NT2/D1 (cell line): Measurements from ENCODE around the gene PDE7B.

ENCODE experiments used
- SUZ12 ChIP-seq: IDR thresholded peaks from 2 replicates; pipeline ENCODE4 v1.6.1; 2011; ENCODE audit not compliant: insufficient read length, insufficient read depth; ENCODE audit errors: extremely low read depth
- YY1 ChIP-seq: IDR thresholded peaks from 2 replicates; pipeline ENCODE4 v1.6.1; 2011; ENCODE audit not compliant: insufficient read length, insufficient read depth
- ZNF274 ChIP-seq: IDR thresholded peaks from 2 replicates; pipeline ENCODE4 v1.6.1; 2011; ENCODE audit warnings: mild to moderate bottlenecking, low read depth, low read length

DNA sequence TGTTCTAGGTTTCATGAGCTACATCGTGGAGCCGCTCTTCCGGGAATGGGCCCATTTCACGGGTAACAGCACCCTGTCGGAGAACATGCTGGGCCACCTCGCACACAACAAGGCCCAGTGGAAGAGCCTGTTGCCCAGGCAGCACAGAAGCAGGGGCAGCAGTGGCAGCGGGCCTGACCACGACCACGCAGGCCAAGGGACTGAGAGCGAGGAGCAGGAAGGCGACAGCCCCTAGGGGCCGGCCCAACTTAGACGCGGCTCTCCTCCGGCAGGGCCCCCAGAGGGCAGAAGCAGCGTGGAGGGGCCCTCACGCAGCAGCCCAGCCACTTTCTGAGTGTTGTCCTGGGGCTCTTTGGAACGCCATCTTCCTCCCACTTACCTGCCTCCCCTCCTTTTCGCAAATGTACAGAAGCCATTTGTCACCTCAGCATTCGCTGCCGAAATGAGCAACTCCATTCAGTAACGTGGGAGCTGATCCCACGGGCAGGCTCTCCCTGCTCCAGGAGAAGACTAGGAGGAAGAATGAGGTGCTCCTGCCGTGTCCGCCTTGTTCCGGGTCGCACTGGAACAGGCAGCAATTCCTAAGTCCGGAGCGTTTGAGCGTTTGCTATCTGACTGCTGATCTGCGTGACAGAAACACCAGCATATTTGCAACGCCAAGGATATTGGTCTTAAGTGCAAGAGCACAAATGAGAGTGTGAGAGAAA lies 340.3 kb downstream of the PDE7B start:
- TF ChIP-seq ZNF274: no peak
- TF ChIP-seq SUZ12: no peak
- TF ChIP-seq YY1: no peak
